ENCODE measurements around the gene MUC6. TPM values are rescaled to one million over a fixed set of nuclear protein-coding genes. Genes with fewer than 3 reads are reported as not detected.

The MUC6 gene
- total and polyA plus RNA-seq, 2 donors (not counting 3 experiments of a cell fraction or from before 2014, with no cell fraction given) = not detected

GRCh38 chr11:1012291-1012690, 24.2 kb downstream of the MUC6 start:
- H3K79me2 ChIP-seq (ENCODE audit: control insufficient read depth, insufficient read depth, low read length) = no peaks in the 10 kb centered on the region
- H3K36me3 ChIP-seq (ENCODE audit: control insufficient read depth in 2 of 2, extremely low read depth in 1 of 2, insufficient read depth in 2 of 2, low read length in 2 of 2) = peaks cover 11 to 35% of the 10 kb centered on the region in 2 experiments
- dilution Hi-C loops (cut with MboI; ENCODE audit: extremely low pct_ligation_motif_present, low sequenced_read_pairs) (no loop called here), intact Hi-C loops (cut with micrococcal nuclease) (no loop called here)
- H3K4me3 ChIP-seq (replicated peaks in 1 of 3; ENCODE audit: insufficient read depth in 1 of 3, low read depth in 1 of 3, low read length in 3 of 3) = no peak overlapping the region
- H3K27ac ChIP-seq (ENCODE audit: insufficient read depth, low read depth, low read length) = no peak overlapping the region
- no peaks in the 10 kb centered on the region for H3K9me1 ChIP-seq (replicated peaks; ENCODE audit: control insufficient read depth, extremely low read depth, insufficient read depth, low read length)
- CTCF ChIA-PET = no interaction called here
- no peaks in the 10 kb centered on the region for H3K4me1 ChIP-seq (ENCODE audit: control insufficient read depth, extremely low read depth, insufficient read depth, low read length)
- no peak overlapping the region for H3K9ac ChIP-seq (replicated peaks; ENCODE audit: extremely low read depth, insufficient read depth, low read length)
- H3K9me3 ChIP-seq (replicated peaks; ENCODE audit: control insufficient read depth, insufficient read depth, low read length) = no peaks in the 10 kb centered on the region
- H3K4me2 ChIP-seq (ENCODE audit: insufficient read depth, low read length) = no peak overlapping the region
- FAIRE-seq = no peak
- H4K20me1 ChIP-seq (replicated peaks; ENCODE audit: control insufficient read depth, extremely low read depth, insufficient read depth, low read length) = no peaks in the 10 kb centered on the region
- no peak overlapping the region for H2AFZ ChIP-seq (ENCODE audit: low read depth, low read length)
- BruUV-seq (replicated peaks) = no TSS peak
- no peak for DNase-seq (ENCODE audit: low read depth, low spot score)
- no peaks in the 10 kb centered on the region for H3K27me3 ChIP-seq (ENCODE audit: control insufficient read depth in 2 of 2, insufficient read depth in 2 of 2, low read length in 2 of 2)
- no peak for TF ChIP-seq GATA2 (IDR thresholded peaks at IDR 0.05; ENCODE audit: insufficient read depth, insufficient read length, low read depth, low read length)
- TF ChIP-seq MAX (IDR thresholded peaks at IDR 0.05; ENCODE audit: insufficient read depth, insufficient read length) = no peak
- TF ChIP-seq JUN (IDR thresholded peaks at IDR 0.05; ENCODE audit: borderline replicate concordance, insufficient read depth, insufficient read length, low read depth) = no peak
- no peak for TF ChIP-seq POLR2A (IDR thresholded peaks at IDR 0.05; ENCODE audit: low read depth, low read length)
- TF ChIP-seq FOS (IDR thresholded peaks at IDR 0.05; ENCODE audit: borderline replicate concordance, insufficient read depth, low read length) = no peak
- TF ChIP-seq EZH2 (IDR thresholded peaks at IDR 0.05; ENCODE audit: borderline replicate concordance, low read depth, low read length, severe bottlenecking) = no peak
- TF ChIP-seq MYC (IDR thresholded peaks at IDR 0.05; ENCODE audit: low read depth, low read length) = no peak
- TF ChIP-seq CTCF (IDR thresholded peaks at IDR 0.05; ENCODE audit: extremely low read depth in 1 of 2, insufficient read depth in 1 of 2, low read depth in 1 of 2, low read length in 2 of 2) = no peak
- TF ChIP-seq POLR2AphosphoS5 (IDR thresholded peaks at IDR 0.05; ENCODE audit: insufficient read depth, low read depth, low read length) = no peak
- POLR2A ChIA-PET = interaction anchor here (0.6 kb wide), 1 partner anchor 66 kb away, joined by 11 read pairs; no protein-coding TSS in a partner anchor
